ENCODE measurements around the gene PRSS27. TPM values are rescaled to one million over a fixed set of nuclear protein-coding genes. Genes with fewer than 3 reads are reported as not detected.

PRSS27 gene
- total and polyA plus RNA-seq, 2 donors (not counting 1 experiment from before 2014, with no cell fraction given), result 2.1 to 2.4 TPM

GRCh38 chr16:2710711-2711231 lies 9.3 kb downstream of the PRSS27 start:
- ChIA-PET POLR2A (no interaction called here), CTCF (no interaction called here)
- Histone ChIP-seq H3K27ac (ENCODE audit: low read length in 2 of 2) (no peak overlapping the region), H3K4me2 (replicated peaks; ENCODE audit: low read depth, low read length, poor library complexity, severe bottlenecking) (no peak overlapping the region), H3K79me2 (ENCODE audit: control insufficient read depth, insufficient read depth, low read length) (no peaks in the 10 kb centered on the region), H3K9ac (ENCODE audit: low read length) (no peak overlapping the region), H3K4me1 (ENCODE audit: control insufficient read depth in 2 of 2, insufficient read depth in 2 of 2, low read length in 2 of 2) (peaks cover 2 to 7% of the 10 kb centered on the region in 2 donors), H2AFZ (ENCODE audit: insufficient read depth, low read depth, low read length, poor library complexity, severe bottlenecking) (no peak overlapping the region), H3K9me3 (ENCODE audit: control extremely low read depth in 1 of 3, control insufficient read depth in 2 of 3, insufficient read depth in 1 of 3, low read length in 2 of 3) (peaks cover 0 to 3% (median 0%) of the 10 kb centered on the region in 3 donors), H3K4me3 (ENCODE audit: control extremely low read depth in 1 of 5, extremely low read depth in 1 of 5, insufficient read depth in 1 of 5, low read depth in 2 of 5, low read length in 4 of 5) (no peak overlapping the region), H3K36me3 (replicated peaks in 1 of 2; ENCODE audit: control extremely low read depth in 1 of 2, control insufficient read depth in 1 of 2, extremely low read depth in 1 of 2, insufficient read depth in 2 of 2, low read length in 1 of 2) (peaks cover 0 to 23% of the 10 kb centered on the region in 2 experiments), H3K27me3 (replicated peaks in 1 of 4; ENCODE audit: control extremely low read depth in 1 of 4, control insufficient read depth in 3 of 4, insufficient read depth in 4 of 4, low read length in 3 of 4) (no peaks in the 10 kb centered on the region), H4K20me1 (ENCODE audit: control insufficient read depth, insufficient read depth, low read length, poor library complexity, severe bottlenecking) (peaks cover 34% of the 10 kb centered on the region)
- peaks cover 7% of the 10 kb centered on the region for H3K4me1 Mint-ChIP-seq
- WGBS (ENCODE audit: insufficient coverage), result 91% methylated on average over 9 of the region's 11 CpGs
- TF ChIP-seq, protein P1, sequence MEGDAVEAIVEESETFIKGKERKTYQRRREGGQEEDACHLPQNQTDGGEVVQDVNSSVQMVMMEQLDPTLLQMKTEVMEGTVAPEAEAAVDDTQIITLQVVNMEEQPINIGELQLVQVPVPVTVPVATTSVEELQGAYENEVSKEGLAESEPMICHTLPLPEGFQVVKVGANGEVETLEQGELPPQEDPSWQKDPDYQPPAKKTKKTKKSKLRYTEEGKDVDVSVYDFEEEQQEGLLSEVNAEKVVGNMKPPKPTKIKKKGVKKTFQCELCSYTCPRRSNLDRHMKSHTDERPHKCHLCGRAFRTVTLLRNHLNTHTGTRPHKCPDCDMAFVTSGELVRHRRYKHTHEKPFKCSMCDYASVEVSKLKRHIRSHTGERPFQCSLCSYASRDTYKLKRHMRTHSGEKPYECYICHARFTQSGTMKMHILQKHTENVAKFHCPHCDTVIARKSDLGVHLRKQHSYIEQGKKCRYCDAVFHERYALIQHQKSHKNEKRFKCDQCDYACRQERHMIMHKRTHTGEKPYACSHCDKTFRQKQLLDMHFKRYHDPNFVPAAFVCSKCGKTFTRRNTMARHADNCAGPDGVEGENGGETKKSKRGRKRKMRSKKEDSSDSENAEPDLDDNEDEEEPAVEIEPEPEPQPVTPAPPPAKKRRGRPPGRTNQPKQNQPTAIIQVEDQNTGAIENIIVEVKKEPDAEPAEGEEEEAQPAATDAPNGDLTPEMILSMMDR (IDR thresholded peaks at IDR 0.05), result no peak
- TF ChIP-seq EZH2 (IDR thresholded peaks at IDR 0.05; ENCODE audit: borderline replicate concordance, insufficient read depth, low read depth, low read length, poor library complexity, severe bottlenecking), result no peak
- peaks cover 4% of the 10 kb centered on the region for H3K27me3 Mint-ChIP-seq
- intact Hi-C loops (cut with micrococcal nuclease), result no loop called here
- no peak for ATAC-seq (ENCODE audit: low read depth)
- H3K4me3 Mint-ChIP-seq, result no peak overlapping the region
- no peaks in the 10 kb centered on the region for H3K9me3 Mint-ChIP-seq (ENCODE audit: insufficient read depth)
- H3K27ac Mint-ChIP-seq, result no peak overlapping the region
- DNase-seq, result no peak

DNA sequence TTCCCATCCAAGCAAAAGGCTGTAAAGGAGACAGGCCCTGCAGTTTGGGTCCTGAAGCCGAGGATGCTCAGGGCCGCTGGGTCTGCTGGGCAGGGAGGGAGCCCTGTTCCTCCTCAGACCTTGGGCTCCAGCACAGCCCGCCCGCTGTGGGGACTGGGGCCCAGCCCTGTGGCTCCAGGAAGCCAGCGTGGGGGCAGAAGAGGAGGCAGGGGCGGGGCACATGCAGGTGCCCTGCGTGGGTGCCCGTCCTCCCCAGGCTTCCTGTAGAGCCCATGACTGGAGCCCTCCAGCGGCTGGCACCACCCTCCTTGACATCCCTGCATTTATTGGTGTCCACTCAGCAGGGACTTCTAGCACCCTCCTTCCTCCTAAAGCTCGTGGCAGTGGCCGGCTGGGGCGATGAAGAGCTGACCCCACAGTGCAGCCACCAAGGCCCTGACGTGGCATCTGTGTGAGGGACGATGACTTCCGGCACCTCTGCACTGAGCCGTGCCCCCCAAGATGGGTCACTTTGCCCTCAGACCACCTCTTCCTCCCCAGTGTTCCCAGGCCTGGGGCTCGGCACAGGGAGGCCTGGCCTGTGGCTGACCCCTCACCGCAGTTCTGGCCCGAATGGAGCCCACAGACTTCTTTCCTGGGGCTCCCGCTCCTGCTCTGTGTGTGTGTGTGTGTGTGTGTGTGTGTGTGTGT lies 9.9 kb downstream of the PRSS27 start:
- H3K9me3 ChIP-seq (ENCODE audit: control extremely low read depth in 1 of 3, control insufficient read depth in 2 of 3, insufficient read depth in 1 of 3, low read length in 2 of 3), result peaks cover 0 to 3% (median 0%) of the 10 kb centered on the region in 3 donors
- no peak overlapping the region for H3K4me3 Mint-ChIP-seq
- H3K4me3 ChIP-seq (ENCODE audit: control extremely low read depth in 1 of 5, extremely low read depth in 1 of 5, insufficient read depth in 1 of 5, low read depth in 2 of 5, low read length in 4 of 5), result no peak overlapping the region
- no peak overlapping the region for H3K27ac ChIP-seq (ENCODE audit: low read length in 2 of 2)
- TF ChIP-seq, protein P1 (IDR thresholded peaks at IDR 0.05), result no peak
- TF ChIP-seq EZH2 (IDR thresholded peaks at IDR 0.05; ENCODE audit: borderline replicate concordance, insufficient read depth, low read depth, low read length, poor library complexity, severe bottlenecking), result no peak
- H3K36me3 ChIP-seq (replicated peaks in 1 of 2; ENCODE audit: control extremely low read depth in 1 of 2, control insufficient read depth in 1 of 2, extremely low read depth in 1 of 2, insufficient read depth in 2 of 2, low read length in 1 of 2), result peaks cover 0 to 29% of the 10 kb centered on the region in 2 experiments
- no peak for DNase-seq
- H3K4me2 ChIP-seq (replicated peaks; ENCODE audit: low read depth, low read length, poor library complexity, severe bottlenecking), result no peak overlapping the region
- WGBS (ENCODE audit: insufficient coverage), result 84% methylated on average over 20 of the region's 20 CpGs
- peaks cover 0 to 1% of the 10 kb centered on the region in 2 donors for H3K4me1 ChIP-seq (ENCODE audit: control insufficient read depth in 2 of 2, insufficient read depth in 2 of 2, low read length in 2 of 2)
- CTCF ChIA-PET, result no interaction called here
- ATAC-seq (ENCODE audit: low read depth), result no peak
- H3K9ac ChIP-seq (ENCODE audit: low read length), result no peak overlapping the region
- H3K9me3 Mint-ChIP-seq (ENCODE audit: insufficient read depth), result no peaks in the 10 kb centered on the region
- peaks cover 40% of the 10 kb centered on the region for H4K20me1 ChIP-seq (ENCODE audit: control insufficient read depth, insufficient read depth, low read length, poor library complexity, severe bottlenecking)
- no peak overlapping the region for H3K27ac Mint-ChIP-seq
- no peaks in the 10 kb centered on the region for H3K79me2 ChIP-seq (ENCODE audit: control insufficient read depth, insufficient read depth, low read length)
- peaks cover 6% of the 10 kb centered on the region for H3K4me1 Mint-ChIP-seq
- peaks cover 4% of the 10 kb centered on the region for H3K27me3 Mint-ChIP-seq
- H2AFZ ChIP-seq (ENCODE audit: insufficient read depth, low read depth, low read length, poor library complexity, severe bottlenecking), result no peak overlapping the region
- H3K27me3 ChIP-seq (replicated peaks in 1 of 4; ENCODE audit: control extremely low read depth in 1 of 4, control insufficient read depth in 3 of 4, insufficient read depth in 4 of 4, low read length in 3 of 4), result no peaks in the 10 kb centered on the region
- POLR2A ChIA-PET, result no interaction called here
- intact Hi-C loops (cut with micrococcal nuclease), result no loop called here

All from B cell (primary cell).